ENCODE results near the gene SERPINB11. TPM values are rescaled to one million over a fixed set of nuclear protein-coding genes. Genes with fewer than 3 reads are reported as not detected.
"Not testable (repeated sequence)": the region's sequence is repeated elsewhere in the genome, so short reads cannot be mapped to it uniquely, and the experiment has no call there.

Gene SERPINB11
- total RNA-seq = not detected

DNA sequence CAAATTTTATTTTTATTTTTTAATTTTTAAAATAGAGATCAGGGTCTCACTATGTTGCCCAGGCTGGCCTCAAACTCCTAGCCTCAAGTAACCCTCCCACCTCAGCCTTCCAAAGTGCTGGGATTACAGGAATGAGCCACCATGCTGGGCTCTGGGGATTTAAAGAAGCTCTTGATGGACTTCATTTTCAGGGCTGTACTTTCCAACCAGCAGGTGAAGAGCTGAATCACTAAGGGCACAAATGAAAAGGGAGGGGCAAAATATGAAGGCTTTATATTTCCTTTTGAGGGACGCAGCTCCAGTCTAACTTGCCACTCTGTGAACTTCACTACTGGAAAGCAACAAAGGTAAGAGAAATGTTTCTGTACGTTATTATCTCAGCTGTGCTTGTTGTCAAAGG lies at the start of gene SERPINB11:
SERPINB11 (plus strand) TSS at position 301 of the 400 bp plus-strand sequence. CDS start 7,234 bp downstream, outside the sequence.
- Histone ChIP-seq H3K4me3 (no peak within 1 kb of the TSS), H3K4me1 (no peaks in the 10 kb centered on the region), H3K9me3 (no peaks in the 10 kb centered on the region), H3K27ac (no peak within 1 kb of the TSS), H3K36me3 (no peaks in the 10 kb centered on the region), H3K27me3 (no peaks in the 10 kb centered on the region)
- TF ChIP-seq, protein P1, sequence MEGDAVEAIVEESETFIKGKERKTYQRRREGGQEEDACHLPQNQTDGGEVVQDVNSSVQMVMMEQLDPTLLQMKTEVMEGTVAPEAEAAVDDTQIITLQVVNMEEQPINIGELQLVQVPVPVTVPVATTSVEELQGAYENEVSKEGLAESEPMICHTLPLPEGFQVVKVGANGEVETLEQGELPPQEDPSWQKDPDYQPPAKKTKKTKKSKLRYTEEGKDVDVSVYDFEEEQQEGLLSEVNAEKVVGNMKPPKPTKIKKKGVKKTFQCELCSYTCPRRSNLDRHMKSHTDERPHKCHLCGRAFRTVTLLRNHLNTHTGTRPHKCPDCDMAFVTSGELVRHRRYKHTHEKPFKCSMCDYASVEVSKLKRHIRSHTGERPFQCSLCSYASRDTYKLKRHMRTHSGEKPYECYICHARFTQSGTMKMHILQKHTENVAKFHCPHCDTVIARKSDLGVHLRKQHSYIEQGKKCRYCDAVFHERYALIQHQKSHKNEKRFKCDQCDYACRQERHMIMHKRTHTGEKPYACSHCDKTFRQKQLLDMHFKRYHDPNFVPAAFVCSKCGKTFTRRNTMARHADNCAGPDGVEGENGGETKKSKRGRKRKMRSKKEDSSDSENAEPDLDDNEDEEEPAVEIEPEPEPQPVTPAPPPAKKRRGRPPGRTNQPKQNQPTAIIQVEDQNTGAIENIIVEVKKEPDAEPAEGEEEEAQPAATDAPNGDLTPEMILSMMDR (IDR thresholded peaks at IDR 0.05) = no peak
- intact Hi-C loops (cut with DNase I) = no loop called here
- DNase-seq (ENCODE audit: low spot score in 2 of 2) = no peak

GRCh38 chr18:63658920-63659319 lies 43.8 kb upstream of the SERPINB11 start:
- H3K27ac ChIP-seq; intact Hi-C loops (cut with DNase I); DNase-seq (ENCODE audit: low spot score in 2 of 2); H3K4me1 ChIP-seq; H3K36me3 ChIP-seq; H3K27me3 ChIP-seq; H3K9me3 ChIP-seq; H3K4me3 ChIP-seq: not testable (repeated sequence)

DNA sequence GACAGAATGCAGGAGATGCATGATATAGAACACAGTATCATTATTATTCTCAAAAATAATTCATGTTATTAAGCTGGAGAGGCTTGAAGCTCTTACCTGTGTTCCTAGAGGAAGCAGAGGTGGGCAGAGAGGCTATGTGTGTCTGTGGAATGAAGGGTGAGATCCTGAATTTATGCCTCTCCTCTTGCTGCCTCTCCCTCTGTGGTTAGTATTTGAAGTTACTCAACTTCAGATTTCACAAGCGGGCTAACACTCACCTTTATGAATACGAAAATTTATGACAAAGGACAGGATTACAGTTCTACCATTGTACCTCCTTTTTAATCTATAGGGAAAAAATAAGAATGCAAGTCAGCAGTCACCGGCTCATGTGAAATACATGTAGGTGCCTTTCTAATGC lies 41.0 kb upstream of the SERPINB11 start, which contains the start of gene SERPINB3:
SERPINB3 (minus strand) TSS at position 144 of the 400 bp plus-strand sequence. CDS start 677 bp downstream, outside the sequence.
- intact Hi-C loops (cut with DNase I); H3K4me1 ChIP-seq; H3K9me3 ChIP-seq; H3K36me3 ChIP-seq; H3K27me3 ChIP-seq; H3K4me3 ChIP-seq; H3K27ac ChIP-seq; DNase-seq (ENCODE audit: low spot score in 2 of 2): not testable (repeated sequence)

DNA sequence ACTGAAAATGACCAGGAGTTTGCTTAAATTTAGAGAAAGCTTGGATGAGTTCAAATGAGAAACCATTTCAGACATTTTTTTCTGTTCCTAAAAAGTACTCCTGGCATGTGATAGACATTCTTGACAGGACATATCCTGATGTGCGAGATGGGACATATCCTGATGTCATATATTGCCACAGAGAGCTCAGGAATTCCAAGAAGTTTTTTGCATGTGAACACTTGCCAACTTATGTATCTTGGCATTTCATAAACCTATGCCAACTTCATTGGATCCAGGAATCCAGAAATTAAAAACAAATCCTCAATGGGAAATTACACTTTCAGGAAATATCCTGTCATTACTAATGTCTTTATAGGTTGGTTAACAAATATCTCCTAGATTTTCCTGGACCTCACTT lies 38.2 kb upstream of the SERPINB11 start:
- no peaks in the 10 kb centered on the region for H3K4me1 ChIP-seq
- TF ChIP-seq, protein P1 (IDR thresholded peaks at IDR 0.05) = no peak
- no peaks in the 10 kb centered on the region for H3K27me3 ChIP-seq
- H3K27ac ChIP-seq = no peak overlapping the region
- H3K9me3 ChIP-seq = no peaks in the 10 kb centered on the region
- intact Hi-C loops (cut with DNase I) = no loop called here
- no peak overlapping the region for H3K4me3 ChIP-seq
- H3K36me3 ChIP-seq = no peaks in the 10 kb centered on the region
- DNase-seq (ENCODE audit: low spot score in 2 of 2) = no peak

- Histone ChIP-seq H3K36me3 (no peaks in the 10 kb centered on the region), H3K27ac (no peak overlapping the region), H3K4me1 (no peaks in the 10 kb centered on the region), H3K27me3 (no peaks in the 10 kb centered on the region), H3K4me3 (no peak overlapping the region), H3K9me3 (no peaks in the 10 kb centered on the region)
- TF ChIP-seq, protein P1 (IDR thresholded peaks at IDR 0.05) = no peak
- intact Hi-C loops (cut with DNase I) = no loop called here
- no peak for DNase-seq (ENCODE audit: low spot score in 2 of 2)
These were observed 26.0 kb upstream of the SERPINB11 start for GRCh38 chr18:63676526-63677323.

GRCh38 chr18:63677500-63678225 lies 25.1 kb upstream of the SERPINB11 start:
- TF ChIP-seq, protein P1 (IDR thresholded peaks at IDR 0.05) = no peak
- intact Hi-C loops (cut with DNase I) = no loop called here
- H3K36me3 ChIP-seq = no peaks in the 10 kb centered on the region
- no peak overlapping the region for H3K27ac ChIP-seq
- H3K9me3 ChIP-seq = no peaks in the 10 kb centered on the region
- no peaks in the 10 kb centered on the region for H3K4me1 ChIP-seq
- DNase-seq (ENCODE audit: low spot score in 2 of 2) = no peak
- no peaks in the 10 kb centered on the region for H3K27me3 ChIP-seq
- H3K4me3 ChIP-seq = no peak overlapping the region

Measured in ascending aorta (tissue), 2 donors.